ENCODE measurements around the gene YJEFN3.

DNA sequence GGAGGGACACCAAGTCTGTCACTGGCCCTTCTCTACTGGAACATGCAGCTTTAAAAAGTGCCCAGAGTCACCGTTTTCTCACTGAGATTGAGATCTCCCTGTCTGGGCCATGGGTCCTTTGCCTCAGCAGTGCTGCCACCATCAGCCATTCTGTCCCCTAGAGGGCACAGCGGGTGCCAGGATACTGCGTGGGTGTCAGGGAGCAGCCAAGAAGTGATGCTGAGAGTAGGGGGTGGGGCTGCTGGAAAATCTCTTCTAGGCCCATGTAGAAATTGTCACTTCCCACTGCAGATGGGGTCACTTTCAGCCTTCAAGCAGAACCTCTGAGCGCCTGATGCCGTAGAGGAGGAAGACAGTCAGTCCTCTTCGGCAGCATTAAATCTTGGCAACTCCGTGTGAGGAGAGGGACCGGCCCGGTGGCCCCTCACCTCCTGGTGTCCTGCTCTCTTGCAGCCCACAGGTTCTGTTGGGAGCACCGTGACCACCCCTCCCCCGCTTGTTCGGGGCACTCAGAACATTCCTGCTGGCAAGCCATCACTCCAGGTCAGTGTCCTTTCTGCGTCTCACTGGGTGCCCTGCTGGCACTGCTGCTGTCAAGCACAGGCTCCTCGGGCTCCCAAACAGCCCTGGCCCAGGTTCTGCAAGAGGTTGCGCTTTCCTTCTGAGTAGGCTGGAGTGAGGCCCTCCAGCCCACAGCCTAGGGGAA, 34.7 kb upstream of the YJEFN3 start:
- no peak for TF ChIP-seq CTCF (IDR thresholded peaks at IDR 0.05; ENCODE audit: control extremely low read depth in 1 of 3, insufficient read depth in 1 of 3, low read depth in 1 of 3, low read length in 3 of 3)
- TF ChIP-seq, protein P1, sequence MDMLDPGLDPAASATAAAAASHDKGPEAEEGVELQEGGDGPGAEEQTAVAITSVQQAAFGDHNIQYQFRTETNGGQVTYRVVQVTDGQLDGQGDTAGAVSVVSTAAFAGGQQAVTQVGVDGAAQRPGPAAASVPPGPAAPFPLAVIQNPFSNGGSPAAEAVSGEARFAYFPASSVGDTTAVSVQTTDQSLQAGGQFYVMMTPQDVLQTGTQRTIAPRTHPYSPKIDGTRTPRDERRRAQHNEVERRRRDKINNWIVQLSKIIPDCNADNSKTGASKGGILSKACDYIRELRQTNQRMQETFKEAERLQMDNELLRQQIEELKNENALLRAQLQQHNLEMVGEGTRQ (IDR thresholded peaks at IDR 0.05; ENCODE audit: low read length), result no peak
- no peak for TF ChIP-seq POLR2A (IDR thresholded peaks at IDR 0.05; ENCODE audit: control extremely low read depth in 1 of 2, low read depth in 2 of 2, low read length in 2 of 2)
- no peak for TF ChIP-seq POLR2AphosphoS5 (IDR thresholded peaks at IDR 0.05; ENCODE audit: low read depth, low read length)
- no peak for TF ChIP-seq CBX8 (IDR thresholded peaks at IDR 0.05; ENCODE audit: borderline replicate concordance, low read depth, low read length)
- no peak for TF ChIP-seq NRF1 (IDR thresholded peaks at IDR 0.05; ENCODE audit: low read depth, low read length)
- TF ChIP-seq MAFK (IDR thresholded peaks at IDR 0.05; ENCODE audit: low read depth, low read length), result no peak
- no peak for TF ChIP-seq TAF1 (IDR thresholded peaks at IDR 0.05; ENCODE audit: low read depth, low read length)
- no peak for TF ChIP-seq HDAC2 (IDR thresholded peaks at IDR 0.05; ENCODE audit: borderline replicate concordance in 1 of 2, low read depth in 2 of 2, low read length in 2 of 2)
- TF ChIP-seq CEBPB (IDR thresholded peaks at IDR 0.05; ENCODE audit: low read depth, low read length), result no peak
- no peak for TF ChIP-seq EZH2 (IDR thresholded peaks at IDR 0.05; ENCODE audit: low read depth, low read length, severe bottlenecking)
- TF ChIP-seq EP300 (IDR thresholded peaks at IDR 0.05; ENCODE audit: borderline replicate concordance in 1 of 2, low read depth in 2 of 2, low read length in 2 of 2), result no peak

Data from H1 (cell line).